Measurements from ENCODE around the gene ASZ1.
"Not testable (repeated sequence)": the region's sequence is repeated elsewhere in the genome, so short reads cannot be mapped to it uniquely, and the experiment has no call there.

The ASZ1 gene

GRCh38 chr7:117427258-117427701 is at the start of gene ASZ1:
TSS of gene ASZ1 (minus strand) at chr7:117427493. CDS start at chr7:117427460, 33 bp downstream.
- no peak for DNase-seq

- DNase-seq = no peak
These were observed 49.4 kb upstream of the ASZ1 start for GRCh38 chr7:117476557-117477215.

GRCh38 chr7:117472335-117472734 is 45.0 kb upstream of the ASZ1 start:
- DNase-seq = no peak

GRCh38 chr7:117470777-117471176 is 43.5 kb upstream of the ASZ1 start:
- no peak for DNase-seq

- no peak for DNase-seq
These were observed 40.9 kb upstream of the ASZ1 start for GRCh38 chr7:117468174-117468573.

- not testable (repeated sequence) for DNase-seq
These were observed 33.5 kb upstream of the ASZ1 start for GRCh38 chr7:117460815-117461214.

GRCh38 chr7:117459735-117460134 is 32.4 kb upstream of the ASZ1 start:
- DNase-seq = no peak

- no peak for DNase-seq
These were observed 31.8 kb upstream of the ASZ1 start for GRCh38 chr7:117458977-117459583.

GRCh38 chr7:117448655-117449054 is 21.4 kb upstream of the ASZ1 start:
- DNase-seq = no peak

GRCh38 chr7:117446220-117446815 is 19.0 kb upstream of the ASZ1 start:
- no peak for DNase-seq

- no peak for DNase-seq
These were observed 17.9 kb upstream of the ASZ1 start for GRCh38 chr7:117445206-117445605.

- DNase-seq = no peak
These were observed 17.4 kb upstream of the ASZ1 start for GRCh38 chr7:117444646-117445045.

- DNase-seq = no peak
These were observed 8.3 kb upstream of the ASZ1 start for GRCh38 chr7:117435475-117436043.

- DNase-seq = no peak
These were observed 3.0 kb downstream of the ASZ1 start for GRCh38 chr7:117424090-117424829.

- DNase-seq = not testable (repeated sequence)
These were observed 12.7 kb downstream of the ASZ1 start for GRCh38 chr7:117414591-117414990.

- DNase-seq = no peak
These were observed 14.2 kb downstream of the ASZ1 start for GRCh38 chr7:117412946-117413559.

- DNase-seq = no peak
These were observed 14.9 kb downstream of the ASZ1 start for GRCh38 chr7:117412390-117412789.

- DNase-seq = no peak
These were observed 15.8 kb downstream of the ASZ1 start for GRCh38 chr7:117411539-117411938.

- no peak for DNase-seq
These were observed 18.5 kb downstream of the ASZ1 start for GRCh38 chr7:117408831-117409230.

GRCh38 chr7:117405519-117405918 is 21.8 kb downstream of the ASZ1 start:
- DNase-seq = no peak

GRCh38 chr7:117403737-117404136 is 23.6 kb downstream of the ASZ1 start:
- DNase-seq = no peak

GRCh38 chr7:117402109-117402508 is 25.2 kb downstream of the ASZ1 start:
- DNase-seq = no peak
